ENCODE data around the gene SLC2A4RG. TPM values are rescaled to one million over a fixed set of nuclear protein-coding genes. Genes with fewer than 3 reads are reported as not detected.

The SLC2A4RG gene
- polyA plus RNA-seq, 1 of the 3 experiments (the other 2 are of a cell fraction), result 90.9 TPM

- Histone ChIP-seq H3K4me3 (ENCODE audit: low read depth in 2 of 2, low read length in 1 of 2) (no peak overlapping the region), H3K27ac (ENCODE audit: low read depth in 2 of 2, low read length in 1 of 2) (no peak overlapping the region), H3K9ac (no peak overlapping the region), H3K27me3 (ENCODE audit: insufficient read depth) (no peaks in the 10 kb centered on the region), H3K36me3 (replicated peaks in 1 of 2; ENCODE audit: control insufficient read depth in 1 of 2, insufficient read depth in 2 of 2, low read length in 1 of 2) (peaks cover 15 to 18% of the 10 kb centered on the region in 2 experiments), H4K20me1 (ENCODE audit: insufficient read depth) (peaks cover 8% of the 10 kb centered on the region; the same call in 1 of the 2 replicates), H3F3A (replicated peaks; ENCODE audit: insufficient read depth) (peaks cover 16% of the 10 kb centered on the region), H2AFZ (ENCODE audit: low read depth) (no peak overlapping the region), H3K9me2 (no peaks in the 10 kb centered on the region), H3K4me1 (ENCODE audit: control insufficient read depth in 1 of 2, insufficient read depth in 2 of 2, low read depth in 1 of 2, low read length in 1 of 2) (no peaks in the 10 kb centered on the region; a peak in 1 of 4 replicates), H3K79me2 (ENCODE audit: insufficient read depth) (peaks cover 31% of the 10 kb centered on the region), H3K9me3 (no peaks in the 10 kb centered on the region), H3K4me2 (no peak overlapping the region)
- POLR2A ChIA-PET, result no interaction called here
- TF ChIP-seq RAD21 (IDR thresholded peaks at IDR 0.05; ENCODE audit: low read length) (no peak), RCOR1 (IDR thresholded peaks at IDR 0.05; ENCODE audit: low read length) (no peak), USF1 (IDR thresholded peaks at IDR 0.05; ENCODE audit: borderline replicate concordance, low read depth) (no peak), TEAD4 (IDR thresholded peaks at IDR 0.05; ENCODE audit: borderline replicate concordance, insufficient read depth) (no peak), NFIC (IDR thresholded peaks at IDR 0.05; ENCODE audit: borderline replicate concordance) (no peak), MXI1 (IDR thresholded peaks at IDR 0.05; ENCODE audit: low read depth, low read length) (no peak), FOXM1 (IDR thresholded peaks at IDR 0.05; ENCODE audit: low read depth) (no peak), CTCF (IDR thresholded peaks at IDR 0.05) (no peak), NRF1 (IDR thresholded peaks at IDR 0.05; ENCODE audit: low read depth, low read length) (no peak), RXRA (IDR thresholded peaks at IDR 0.05; ENCODE audit: borderline replicate concordance, low read depth) (no peak), TAF1 (IDR thresholded peaks at IDR 0.05; ENCODE audit: borderline replicate concordance, low read depth, low read length) (no peak), SIN3A (IDR thresholded peaks at IDR 0.05; ENCODE audit: borderline replicate concordance, low read depth, low read length) (no peak), USF2 (IDR thresholded peaks at IDR 0.05; ENCODE audit: borderline replicate concordance, low read depth, low read length) (no peak)
- WGBS (ENCODE audit: low lambda C conversion rate), result 93% methylated on average over 13 of the region's 18 CpGs
- DNase-seq, result no peak
- CTCF ChIA-PET, result no interaction called here
Measured at GRCh38 chr20:63733579-63734081, 5.9 kb upstream of the SLC2A4RG start.

Measured in SK-N-SH (cell line).